A673 (cell line): ENCODE results near the gene ASAP2. TPM values are rescaled to one million over a fixed set of nuclear protein-coding genes. Genes with fewer than 3 reads are reported as not detected.

Source experiments
- BruUV-seq: library from RNA; stranded (reverse); fragments of 400-500 nt; replicated peaks from 2 replicates; lab custom pipeline; 2021; lab: Mats Ljungman, UMichigan
- CTCF ChIA-PET: fragments of 300-600 bp; sonication (Branson Sonifier 250); formaldehyde crosslinking; loops from one replicate; lab custom pipeline; 2022; ENCODE audit warnings: antibody characterized with exemption; lab: Charles Lee
- POLR2A ChIA-PET: fragments of 300-600 bp; sonication (Branson Sonifier 250); formaldehyde crosslinking; loops from one replicate; lab custom pipeline; 2022; ENCODE audit warnings: antibody characterized with exemption; ENCODE audit not compliant: low non-redundant PET; lab: Charles Lee
- DNase-seq: peaks from one replicate; pipeline ENCODE4 v3.0.0-alpha.2; 2015; ENCODE audit warnings: low spot score
- H3K27ac ChIP-seq: fragments of 200-600 bp; sonication (generic); 2 replicates; pipeline ENCODE4 v1.5.1; 2016; ENCODE audit warnings: mixed run types, low read depth, mild to moderate bottlenecking, mixed read lengths, antibody characterized with exemption, low read length; ENCODE audit not compliant: poor library complexity, severe bottlenecking
- H3K27me3 ChIP-seq: fragments of 200-600 bp; sonication (generic); replicated peaks from 2 replicates; pipeline ENCODE4 v1.6.1; 2017; ENCODE audit warnings: mixed run types, low read depth, mild to moderate bottlenecking, mixed read lengths, antibody characterized with exemption, low read length; ENCODE audit not compliant: insufficient read depth, poor library complexity
- H3K36me3 ChIP-seq: fragments of 200-600 bp; sonication (generic); 2 replicates; pipeline ENCODE4 v1.6.1; 2016; ENCODE audit warnings: mixed run types, mild to moderate bottlenecking, mixed read lengths, antibody characterized with exemption, low read length; ENCODE audit not compliant: insufficient read depth, poor library complexity, severe bottlenecking
- H3K4me1 ChIP-seq: fragments of 200-600 bp; sonication (generic); 2 replicates; pipeline ENCODE4 v1.6.1; 2017; ENCODE audit warnings: mixed run types, mild to moderate bottlenecking, mixed read lengths, antibody characterized with exemption, low read length; ENCODE audit not compliant: insufficient read depth, poor library complexity, severe bottlenecking
- H3K4me3 ChIP-seq: fragments of 200-600 bp; sonication (generic); 2 replicates; pipeline ENCODE4 v1.5.1; 2016; ENCODE audit warnings: low read depth, mixed run types, mild to moderate bottlenecking, mixed read lengths, low read length; ENCODE audit not compliant: poor library complexity, severe bottlenecking
- H3K9me3 ChIP-seq: fragments of 200-600 bp; sonication (generic); 2 replicates; pipeline ENCODE4 v1.6.1; 2016; ENCODE audit warnings: mixed run types, low read depth, mild to moderate bottlenecking, mixed read lengths, antibody characterized with exemption, low read length; ENCODE audit not compliant: poor library complexity, severe bottlenecking
- CTCF ChIP-seq: fragments of 300-800, 200-600 bp; sonication (generic); conservative IDR thresholded peaks from 2 replicates; pipeline ENCODE4 v1.5.1; 2017; ENCODE audit warnings: low read depth, mild to moderate bottlenecking, antibody characterized with exemption, low read length, moderate library complexity, mixed read lengths
- EZH2 ChIP-seq: fragments of 200-600 bp; sonication (generic); IDR thresholded peaks from 2 replicates; pipeline ENCODE4 v1.6.1; 2017; ENCODE audit warnings: borderline replicate concordance, low read depth, mild to moderate bottlenecking, mixed read lengths, antibody characterized with exemption, low read length; ENCODE audit not compliant: poor library complexity, severe bottlenecking
- intact Hi-C: fragments of 100-400 bp; cut with micrococcal nuclease; formaldehyde crosslinking; loops from one replicate; pipeline ENCODE4 v1.10.0; 2022; ENCODE audit not compliant: unreplicated experiment
- total RNA-seq: library from RNA; stranded (reverse); gene quantifications from 2 replicates; pipeline ENCODE4 v1.2.3, GENCODE V29; 2021

Gene ASAP2
- total RNA-seq, 1 experiment from 2014 or later: 46.8 TPM

GRCh38 chr2:9366026-9366425 lies 159.4 kb downstream of the ASAP2 start:
- ChIA-PET POLR2A (no interaction called here), CTCF (no interaction called here)
- Histone ChIP-seq H3K4me1 (no peaks in the 10 kb centered on the region), H3K36me3 (peaks cover 15% of the 10 kb centered on the region), H3K27ac (no peak overlapping the region), H3K9me3 (no peaks in the 10 kb centered on the region), H3K27me3 (no peaks in the 10 kb centered on the region), H3K4me3 (no peak overlapping the region)
- no peak for DNase-seq
- BruUV-seq: no TSS peak
- intact Hi-C loops: no loop called here
- no peak for TF ChIP-seq EZH2
- TF ChIP-seq CTCF: no peak

DNA sequence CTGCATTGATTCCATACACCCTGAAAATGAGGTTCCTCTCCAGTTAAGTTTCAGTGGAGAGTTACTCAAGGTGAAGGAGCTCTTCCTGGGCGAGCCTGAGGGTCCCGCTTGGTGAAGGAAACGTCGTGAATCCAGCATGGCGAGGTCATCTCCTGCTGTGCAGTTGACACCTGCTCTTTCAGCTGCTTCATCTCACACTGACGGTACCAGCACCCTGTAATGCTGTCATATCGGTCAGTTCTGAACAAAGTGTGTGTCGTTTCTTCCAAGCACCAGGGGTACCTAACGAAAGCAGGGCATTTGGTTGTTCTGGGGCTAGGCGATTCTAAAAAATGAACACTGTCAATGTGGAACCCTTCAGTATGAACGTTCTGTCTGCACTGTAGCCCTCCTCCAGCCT lies 164.1 kb downstream of the ASAP2 start:
- ChIA-PET POLR2A (no interaction called here), CTCF (interaction anchor here (0.6 to 1.8 kb wide), 5 partner anchors 15 to 228 kb away, joined by 3 to 28 read pairs (median 3); no protein-coding TSS in a partner anchor)

DNA sequence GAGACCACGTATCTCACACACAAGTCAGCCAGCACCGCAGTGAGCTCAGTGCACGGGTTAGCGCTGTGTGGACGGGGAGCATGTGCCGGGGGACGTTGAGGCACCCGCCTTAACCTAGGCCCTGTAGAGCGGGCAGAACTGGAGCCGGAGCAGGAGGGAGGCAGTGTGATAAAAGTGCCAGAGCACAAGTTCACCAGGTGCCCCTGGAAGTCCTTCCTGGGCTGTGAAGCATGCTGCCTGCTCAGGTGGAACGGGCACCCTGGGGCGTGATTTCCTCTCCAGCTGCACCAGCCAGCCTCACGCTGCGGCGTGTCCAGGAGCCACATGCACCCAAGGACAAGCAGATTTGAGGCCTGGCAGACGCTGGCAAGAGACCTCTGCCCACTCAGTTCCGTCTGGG lies 166.4 kb downstream of the ASAP2 start:
- no peak for DNase-seq
- peaks cover 11% of the 10 kb centered on the region for H3K4me1 ChIP-seq
- intact Hi-C loops: no loop called here
- H3K27me3 ChIP-seq: no peaks in the 10 kb centered on the region
- no peak overlapping the region for H3K27ac ChIP-seq
- POLR2A ChIA-PET: no interaction called here
- H3K9me3 ChIP-seq: no peaks in the 10 kb centered on the region
- H3K36me3 ChIP-seq: peaks cover 7% of the 10 kb centered on the region
- no TSS peak for BruUV-seq
- no peak for TF ChIP-seq EZH2
- TF ChIP-seq CTCF: no peak
- CTCF ChIA-PET: no interaction called here
- no peak overlapping the region for H3K4me3 ChIP-seq

More for the DNA sequence above, 164.1 kb downstream of the ASAP2 start:
- H3K9me3 ChIP-seq: no peaks in the 10 kb centered on the region
- TF ChIP-seq CTCF (no peak), EZH2 (no peak)
- H3K4me1 ChIP-seq: no peaks in the 10 kb centered on the region
- no peaks in the 10 kb centered on the region for H3K27me3 ChIP-seq
- no TSS peak for BruUV-seq
- DNase-seq: no peak
- H3K4me3 ChIP-seq: no peak overlapping the region
- intact Hi-C loops: loop anchor here (2.0 kb wide), 1 partner anchor 228 kb away; no protein-coding TSS in a partner anchor
- H3K36me3 ChIP-seq: peaks cover 12% of the 10 kb centered on the region
- no peak overlapping the region for H3K27ac ChIP-seq
